HG02588 (cell line): Measurements from ENCODE around the gene ALDH9A1.
"Not testable (repeated sequence)": the region's sequence is repeated elsewhere in the genome, so short reads cannot be mapped to it uniquely, and the experiment has no call there.

Experiments
- ATAC-seq: cut with Tn5 transposase; IDR thresholded peaks from one replicate; pipeline ENCODE4 v1.9.1; 2021; ENCODE audit warnings: mild to moderate bottlenecking, moderate library complexity; ENCODE audit not compliant: unreplicated experiment

The ALDH9A1 gene

DNA sequence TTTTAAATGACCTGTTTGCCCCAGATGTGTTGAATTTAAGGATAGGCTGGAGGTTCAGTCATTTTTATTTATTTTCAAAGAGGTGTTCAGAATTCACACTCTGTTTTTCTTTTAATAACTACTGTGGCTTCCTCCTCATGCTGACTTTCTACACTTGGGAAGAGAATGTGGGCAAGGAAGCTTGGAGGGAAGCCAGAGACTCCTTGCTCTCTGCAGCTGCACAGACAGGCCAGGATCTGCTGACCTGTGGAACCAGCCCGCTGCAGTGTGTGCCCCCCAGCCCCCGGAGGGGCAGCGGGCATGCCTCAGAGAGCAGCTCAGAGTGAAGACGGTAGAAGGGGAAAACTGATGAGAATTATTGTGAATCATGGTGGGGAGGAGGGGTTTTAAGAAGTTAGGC lies 50.4 kb downstream of the ALDH9A1 start:
- ATAC-seq, result no peak

DNA sequence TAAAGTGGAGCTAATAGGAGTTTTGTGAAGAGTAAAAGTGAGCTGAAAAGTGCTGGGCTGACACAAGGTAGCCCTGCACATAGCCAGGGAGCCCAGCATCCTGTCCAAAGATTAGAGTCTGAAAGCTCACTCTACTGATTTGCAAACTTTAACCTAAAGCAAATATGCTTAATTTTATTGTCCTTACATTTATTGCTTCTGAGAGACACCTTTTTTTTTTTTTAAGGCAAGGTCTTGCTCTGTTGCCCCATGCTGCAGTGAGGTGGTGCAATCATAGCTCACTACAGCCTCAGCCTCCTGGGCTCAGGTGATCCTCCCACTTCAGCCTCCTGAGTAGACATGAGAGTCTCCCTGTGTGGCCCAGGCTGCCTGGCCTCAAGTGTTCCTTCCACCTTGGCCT lies 50.8 kb downstream of the ALDH9A1 start:
- no peak for ATAC-seq

DNA sequence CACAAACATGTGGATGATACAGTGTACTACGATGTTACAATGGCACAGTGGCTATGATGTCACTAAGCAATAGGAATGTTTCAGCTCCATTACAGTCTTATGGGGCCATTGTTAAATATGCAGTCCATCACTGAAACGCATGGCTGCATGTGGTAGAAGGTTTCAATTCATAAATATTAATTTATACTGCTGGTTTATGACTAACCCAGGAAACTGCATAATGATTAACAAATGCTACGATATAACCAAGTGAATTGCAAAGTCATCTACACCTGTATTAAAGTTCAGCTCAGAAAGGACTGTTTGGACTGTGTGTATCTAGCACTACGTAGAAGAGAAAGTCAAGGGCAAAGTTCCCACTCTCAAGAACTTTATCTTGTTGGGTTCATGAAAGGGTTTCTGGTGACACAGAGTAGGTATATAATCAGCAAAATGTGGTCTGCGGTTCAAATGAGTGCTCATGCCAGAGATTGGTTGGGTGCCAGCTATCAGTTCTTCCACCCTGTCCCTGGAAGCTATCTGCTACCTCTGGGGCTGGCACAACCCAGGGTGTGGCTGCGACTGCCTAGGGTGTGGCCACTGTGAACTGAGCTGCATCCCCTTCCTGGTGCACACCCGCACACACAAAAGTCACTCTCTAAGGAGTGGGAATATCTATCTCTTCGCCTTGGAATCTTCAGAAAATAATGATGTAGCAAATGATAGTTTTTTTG lies 52.6 kb downstream of the ALDH9A1 start:
- no peak for ATAC-seq

DNA sequence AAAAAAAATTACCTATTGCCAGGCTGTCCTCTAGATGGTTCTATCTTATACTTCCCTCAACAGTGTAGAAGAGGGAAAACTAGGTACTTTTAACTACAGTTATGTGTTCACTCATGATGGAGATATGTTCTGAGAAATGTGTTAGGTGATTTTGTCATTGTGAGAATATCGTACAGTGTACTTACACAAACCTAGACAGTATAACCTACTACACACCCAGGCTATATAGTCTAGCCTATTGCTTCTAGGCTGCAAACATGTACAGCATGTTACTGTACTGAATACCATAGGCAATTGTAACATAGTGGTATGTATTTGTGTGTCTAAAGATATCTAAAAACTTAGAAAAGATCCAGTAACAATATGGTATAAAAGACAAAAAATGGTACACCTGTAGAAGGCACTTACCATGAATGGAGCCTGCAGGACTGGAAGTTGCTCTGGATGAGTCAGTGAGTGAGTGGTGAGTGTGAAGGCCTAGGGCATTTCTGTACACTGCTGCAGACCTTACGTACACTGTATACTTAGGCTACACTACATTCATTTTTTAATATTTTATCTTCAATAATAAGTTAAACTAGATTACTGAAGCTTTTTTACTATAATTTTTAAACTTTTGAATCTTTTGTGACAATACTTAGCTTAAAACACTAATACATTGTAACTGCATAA lies 54.2 kb downstream of the ALDH9A1 start:
- ATAC-seq, result no peak

DNA sequence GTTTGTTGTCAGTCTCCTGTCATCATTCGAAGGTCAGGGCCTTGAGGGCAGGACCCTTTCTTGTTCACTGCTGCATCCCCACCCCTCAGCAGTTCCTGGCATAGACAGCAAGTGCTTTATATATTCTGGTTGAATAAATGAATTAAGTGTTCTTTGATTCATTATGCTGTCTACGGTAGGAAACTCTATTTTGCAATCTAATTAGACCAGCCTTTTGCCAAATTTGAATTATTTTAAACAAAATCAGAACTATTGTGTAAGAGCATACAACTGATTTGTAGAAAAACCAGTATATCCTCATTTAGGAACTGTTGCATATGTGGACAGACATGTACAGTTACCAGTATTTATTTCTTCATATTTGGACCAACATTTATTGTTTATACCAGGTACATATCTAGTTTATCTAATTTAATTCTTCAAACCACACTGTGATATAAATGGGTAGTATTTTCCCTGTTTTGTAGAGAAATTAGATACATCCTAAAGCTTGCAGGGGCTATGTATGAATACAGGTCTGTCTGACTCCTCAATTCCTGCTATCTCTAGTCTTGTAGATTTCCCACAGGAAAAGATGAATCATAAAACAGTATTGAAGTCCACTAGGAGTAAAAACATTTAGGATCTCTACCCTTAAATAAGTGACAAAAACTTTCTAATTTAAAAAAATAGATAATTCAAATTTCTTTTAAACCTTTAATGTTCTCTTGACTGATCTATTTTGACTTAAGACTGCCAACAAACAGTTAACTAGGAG lies 57.0 kb downstream of the ALDH9A1 start:
- ATAC-seq, result no peak

DNA sequence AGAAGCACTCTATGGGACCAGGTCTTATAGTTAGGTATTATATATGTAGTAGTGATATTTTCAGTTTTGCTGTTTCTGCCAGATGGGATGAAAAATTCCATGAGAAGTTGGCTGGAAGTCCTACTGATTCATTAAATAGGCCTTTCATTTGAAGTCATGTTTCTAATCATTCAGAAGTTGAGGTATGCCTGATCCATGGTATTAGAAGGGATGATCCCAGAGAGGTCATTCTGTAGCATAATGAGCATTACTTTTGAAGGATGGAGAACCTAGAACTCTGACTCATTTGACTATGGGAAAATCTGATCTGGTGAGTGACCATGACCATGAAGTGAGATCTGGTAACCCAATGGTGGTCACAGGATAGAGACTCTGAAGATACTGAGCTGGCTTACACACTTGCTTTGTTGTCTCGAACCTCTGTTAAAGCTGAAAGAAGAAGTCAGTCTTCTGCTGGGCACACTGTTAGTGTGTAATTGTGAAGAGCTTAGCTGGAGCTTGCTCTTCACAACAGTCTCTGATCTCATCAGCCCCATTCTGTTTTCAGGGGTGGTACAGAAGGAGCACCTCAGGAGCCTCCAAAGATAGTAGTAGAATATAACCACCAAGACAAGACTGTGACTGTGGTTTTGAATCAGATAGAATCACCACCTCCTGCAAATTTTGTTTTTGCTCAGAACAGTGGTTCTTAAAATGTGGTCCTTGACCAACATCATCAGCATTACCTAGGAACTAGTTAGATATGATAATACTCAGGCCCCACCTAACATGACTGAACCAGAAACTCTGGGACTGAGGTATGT lies 58.3 kb downstream of the ALDH9A1 start:
- no peak for ATAC-seq

DNA sequence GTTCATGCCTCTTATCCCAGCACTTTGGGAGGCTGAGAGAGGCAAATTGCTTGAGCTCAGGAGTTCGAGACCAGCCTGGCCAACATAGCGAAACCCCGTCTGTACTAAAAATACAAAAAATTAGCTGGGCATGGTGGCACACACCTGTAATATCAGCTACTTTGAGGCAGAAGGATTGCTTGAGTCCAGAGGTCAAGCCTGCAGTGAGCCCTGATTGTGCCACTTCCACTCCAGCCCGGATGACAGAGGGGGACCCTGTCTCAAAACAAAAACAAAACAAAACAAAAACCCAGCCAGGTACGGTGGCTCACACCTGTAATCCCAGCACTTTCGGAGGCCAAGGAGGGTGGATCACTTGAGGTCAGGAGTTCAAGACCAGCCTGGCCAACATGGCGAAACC lies 60.2 kb downstream of the ALDH9A1 start:
- ATAC-seq, result not testable (repeated sequence)

DNA sequence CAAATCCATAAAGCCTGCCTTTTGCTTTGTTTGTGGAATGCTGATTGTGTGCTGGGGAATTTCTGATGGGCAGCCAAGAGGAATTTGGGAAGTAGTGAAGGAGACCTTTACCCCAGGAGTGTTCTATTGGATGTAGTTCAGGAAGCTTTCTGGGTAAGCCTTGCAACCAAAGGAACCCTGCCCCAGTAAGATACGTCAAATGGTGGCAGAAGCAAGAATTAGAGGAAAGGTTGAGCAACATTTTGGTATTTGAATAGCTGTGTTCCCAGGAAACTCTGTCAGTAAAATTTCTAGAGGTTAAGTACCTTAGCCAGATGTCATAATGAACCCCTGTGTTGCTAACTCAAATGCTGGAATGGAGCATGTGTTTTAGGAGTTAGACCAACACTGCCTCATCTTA lies 60.9 kb downstream of the ALDH9A1 start:
- ATAC-seq, result no peak

DNA sequence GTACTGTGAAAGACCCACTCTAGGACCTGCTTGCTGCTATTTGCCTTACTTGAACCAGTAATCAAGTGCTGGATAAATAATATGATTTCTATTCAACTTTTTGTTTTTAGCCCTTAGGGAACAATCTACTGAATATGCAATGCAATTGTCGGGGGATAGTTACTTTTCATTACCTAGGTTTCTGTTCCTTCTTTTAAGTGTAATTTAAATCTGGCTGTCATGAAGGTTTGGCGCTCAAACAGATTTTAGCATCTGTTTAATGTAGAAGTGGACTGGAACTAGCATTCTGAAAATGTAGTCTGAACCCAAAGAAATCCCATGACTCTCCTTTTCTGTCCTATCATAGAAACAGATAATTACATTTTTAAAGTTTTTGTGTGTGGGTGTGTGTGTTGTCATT lies 62.5 kb downstream of the ALDH9A1 start:
- ATAC-seq, result no peak

DNA sequence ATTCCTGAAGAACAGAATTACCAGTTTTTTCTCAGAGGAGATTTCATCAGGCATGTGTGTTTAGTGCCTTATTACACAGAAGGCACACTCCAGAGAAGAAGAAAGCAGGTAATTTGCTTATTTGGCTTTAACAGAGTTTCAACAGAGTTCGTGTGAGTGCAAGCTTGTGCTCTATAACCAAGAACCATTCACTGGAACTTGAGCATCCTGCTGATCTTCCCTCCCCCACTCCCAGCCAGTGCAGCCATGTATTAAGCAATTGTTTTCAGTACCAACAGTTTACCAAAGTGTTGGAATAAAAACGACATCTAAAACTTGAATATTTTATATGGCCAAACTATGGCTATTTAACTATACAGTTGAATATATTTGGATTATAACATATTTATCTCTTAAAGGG lies 63.0 kb downstream of the ALDH9A1 start:
- ATAC-seq, result no peak

DNA sequence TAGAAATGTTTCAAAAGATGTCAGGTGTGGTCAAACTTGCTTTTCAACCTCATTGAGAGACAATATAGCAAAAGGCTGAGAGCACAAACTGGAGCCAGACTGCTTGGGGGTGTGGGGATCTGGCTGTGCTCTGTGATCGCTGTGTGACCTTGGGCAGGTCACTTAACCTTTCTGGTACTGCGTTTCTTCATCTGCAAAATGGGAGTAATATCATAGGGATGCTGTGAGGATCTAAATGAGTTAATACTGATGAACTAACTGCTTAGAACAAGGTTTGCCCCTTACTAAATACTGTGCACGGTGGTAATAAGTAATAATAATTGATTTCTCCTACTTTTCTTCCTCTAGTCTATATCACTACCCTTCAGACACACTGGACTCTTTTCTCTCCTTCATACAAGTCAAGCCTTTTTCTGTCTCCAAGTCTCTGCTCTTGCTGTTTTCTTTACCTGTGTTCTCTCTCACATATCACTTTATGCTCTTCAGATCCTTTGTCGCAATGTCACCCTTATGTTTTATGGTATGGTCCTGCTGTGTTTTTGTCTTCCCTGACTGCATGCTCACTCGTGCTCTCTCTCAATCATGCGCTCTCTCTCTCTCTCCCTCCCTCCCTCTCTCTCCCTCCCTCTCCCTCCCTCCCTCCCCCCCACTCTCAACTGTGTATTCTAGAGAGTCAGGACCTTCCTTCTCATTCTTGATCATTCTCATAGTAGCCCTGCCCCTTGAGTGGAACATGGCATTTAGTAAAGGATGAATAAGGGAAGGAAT lies 64.0 kb downstream of the ALDH9A1 start:
- ATAC-seq, result no peak

DNA sequence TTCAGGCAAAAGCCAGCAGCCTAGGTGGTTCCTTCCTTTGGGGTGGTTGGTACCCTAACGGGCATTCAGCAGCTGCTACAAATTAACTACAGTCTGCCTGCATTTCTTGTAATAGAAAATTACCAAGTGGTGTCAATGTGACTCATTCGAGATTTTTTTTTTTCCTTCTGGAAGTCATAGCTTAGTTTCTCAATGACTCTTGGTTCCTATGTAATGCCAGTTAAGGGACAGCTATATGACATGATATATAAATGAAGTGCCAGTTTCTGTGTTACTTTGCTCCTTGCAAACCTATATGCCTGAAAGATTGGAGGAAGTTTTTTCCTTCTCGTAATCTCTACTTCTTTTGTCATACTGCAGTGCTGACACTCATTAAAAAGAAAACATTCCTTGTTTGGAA lies 64.7 kb downstream of the ALDH9A1 start:
- ATAC-seq, result no peak

DNA sequence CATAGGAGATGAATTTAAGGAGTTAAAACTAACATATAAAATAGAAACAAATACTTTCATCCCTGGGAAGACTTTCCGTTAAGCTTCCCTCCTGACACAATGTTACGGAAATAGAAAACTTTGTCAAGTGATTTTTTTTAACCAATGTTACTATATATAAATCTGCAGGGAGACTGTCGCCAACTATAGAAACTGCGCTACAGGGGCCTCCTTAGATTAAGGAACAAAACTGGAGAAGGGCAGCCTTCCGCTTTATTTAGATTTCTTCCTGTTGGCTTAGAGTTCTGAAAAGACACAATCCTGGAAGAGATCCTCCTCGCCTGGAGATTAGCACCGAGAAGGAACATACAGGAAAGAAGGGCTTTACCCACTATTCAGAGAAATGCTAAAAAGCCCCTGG lies 65.9 kb downstream of the ALDH9A1 start:
- ATAC-seq, result no peak

DNA sequence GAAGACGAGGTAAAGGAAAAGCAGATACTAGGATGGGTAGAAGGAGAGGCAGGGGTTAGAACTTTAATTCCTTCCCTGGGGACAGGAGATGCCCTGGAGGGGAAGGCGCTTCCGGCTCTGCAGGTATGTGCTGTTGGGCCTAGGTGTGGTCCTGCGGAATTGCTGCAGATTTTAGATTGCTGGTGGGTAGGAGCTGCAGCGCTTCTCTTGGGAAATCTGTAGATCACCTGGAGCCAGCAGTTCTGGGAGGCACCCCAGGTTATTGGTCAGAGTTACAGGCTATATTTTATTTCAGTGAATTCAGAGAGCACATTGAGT lies 66.3 kb downstream of the ALDH9A1 start:
- no peak for ATAC-seq

DNA sequence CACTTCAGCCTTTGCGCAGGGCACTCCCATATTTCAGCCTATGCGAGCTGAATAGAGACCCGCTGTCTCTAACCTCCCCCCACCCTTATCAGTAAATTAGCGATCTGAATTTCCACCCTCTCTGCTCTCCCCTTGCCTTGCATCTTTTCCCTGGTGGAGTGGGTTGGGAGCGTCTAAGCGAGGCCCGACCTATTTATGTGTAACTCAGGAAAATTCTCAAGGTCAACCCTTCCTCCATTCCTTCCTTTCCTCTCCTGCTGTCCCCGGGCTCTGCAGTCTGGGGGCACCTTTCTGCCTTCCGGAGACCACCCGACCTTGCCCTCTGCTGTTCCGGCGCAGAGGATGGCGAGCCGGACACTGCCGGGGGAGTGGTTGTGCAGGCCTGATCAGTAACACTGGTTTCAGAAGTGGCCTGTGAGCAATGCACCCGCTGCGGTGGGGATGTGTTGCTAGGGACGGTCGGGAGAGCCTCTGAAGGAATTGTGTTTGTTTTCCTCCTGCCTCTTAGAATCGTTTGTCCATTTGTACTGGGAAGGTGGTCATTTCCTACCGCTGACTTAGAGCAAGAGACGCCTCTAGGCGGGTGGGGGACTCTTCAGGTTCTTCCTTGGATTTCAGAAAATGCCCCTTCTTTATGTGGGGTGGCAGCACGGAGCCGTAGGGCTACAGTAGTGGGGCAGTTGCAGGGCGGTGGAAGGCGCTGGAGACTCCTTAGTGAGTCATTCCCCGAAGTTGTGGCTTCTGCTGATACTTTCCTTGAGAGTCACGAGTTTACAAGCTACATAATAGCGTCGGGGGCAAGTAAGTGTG lies 66.8 kb downstream of the ALDH9A1 start:
- ATAC-seq, result peak; percentile 32

DNA sequence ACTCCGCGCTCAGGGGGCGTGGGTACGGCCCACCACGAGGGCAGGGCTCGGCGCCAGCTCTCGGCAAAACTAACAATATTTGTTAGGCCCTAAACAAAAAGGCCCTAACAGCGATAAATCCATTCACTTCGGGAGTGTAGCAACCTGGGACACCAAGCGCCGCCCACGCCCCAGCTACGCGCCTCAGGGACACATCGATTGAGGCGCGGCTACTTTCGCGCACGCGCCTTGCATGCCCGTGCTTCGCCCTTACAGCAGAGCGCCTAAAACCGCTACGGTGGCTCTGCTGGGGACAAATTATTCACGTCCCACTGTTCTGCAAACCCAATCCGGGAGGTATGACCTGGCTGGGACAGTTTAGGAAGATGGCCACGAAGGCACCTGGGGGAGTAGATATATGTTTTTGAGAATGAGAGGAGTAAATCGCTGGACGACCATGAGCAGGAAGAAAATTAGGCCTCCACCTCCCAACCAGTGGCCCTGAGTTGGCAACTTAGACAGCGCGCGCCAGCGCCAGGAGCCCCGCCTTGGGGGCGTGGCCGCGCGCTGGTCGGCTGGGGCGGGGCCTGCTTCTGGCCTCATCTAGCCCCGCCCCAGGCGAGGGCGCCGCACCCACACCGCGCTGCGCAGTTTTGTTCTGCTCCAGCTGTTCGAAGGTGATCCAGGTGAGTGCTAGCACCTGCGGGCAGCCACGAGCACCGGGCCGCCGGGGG lies 67.6 kb downstream of the ALDH9A1 start, which contains the start of gene MGST3:
MGST3 (plus strand) TSS at position 606 of the 713 bp plus-strand sequence. CDS start 18,614 bp downstream, outside the sequence.
- ATAC-seq, result peak; percentile 85

DNA sequence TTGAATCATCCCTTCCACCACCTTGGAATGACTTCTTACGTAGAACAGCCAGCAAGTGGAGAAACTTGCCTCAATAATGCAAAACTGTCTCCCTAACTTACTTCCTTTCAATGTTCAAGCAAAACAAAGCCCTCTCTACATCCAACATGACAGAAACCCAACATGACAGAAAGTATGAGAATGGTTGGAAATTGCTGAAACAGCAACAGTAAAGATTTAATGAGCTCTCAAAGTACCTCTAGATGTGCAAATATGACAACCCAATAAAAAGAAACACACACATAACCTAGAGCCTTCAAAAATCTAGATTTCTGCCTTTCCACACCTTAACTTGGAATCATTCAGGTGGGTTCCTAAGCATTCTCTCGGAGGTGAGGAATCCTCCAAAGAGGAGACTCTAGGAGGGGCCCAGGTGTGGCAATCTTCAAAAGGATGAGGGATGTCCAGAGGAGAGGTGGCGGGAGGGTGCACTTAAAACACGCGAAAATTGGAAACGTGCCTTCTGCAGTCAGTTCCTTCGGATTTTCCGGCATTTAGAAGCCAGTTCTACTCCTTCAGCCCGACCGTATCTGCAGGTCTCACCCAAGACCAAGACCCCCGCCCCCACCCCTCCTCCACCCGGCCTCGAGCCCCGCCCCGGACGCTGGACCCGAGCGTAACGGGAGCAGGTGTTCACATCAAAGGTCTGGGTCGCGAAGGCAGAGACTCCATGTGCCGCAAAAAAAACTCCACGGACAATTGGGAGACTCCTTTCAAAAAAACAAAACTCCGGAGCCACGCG lies 68.3 kb downstream of the ALDH9A1 start:
- ATAC-seq, result peak; percentile 0

DNA sequence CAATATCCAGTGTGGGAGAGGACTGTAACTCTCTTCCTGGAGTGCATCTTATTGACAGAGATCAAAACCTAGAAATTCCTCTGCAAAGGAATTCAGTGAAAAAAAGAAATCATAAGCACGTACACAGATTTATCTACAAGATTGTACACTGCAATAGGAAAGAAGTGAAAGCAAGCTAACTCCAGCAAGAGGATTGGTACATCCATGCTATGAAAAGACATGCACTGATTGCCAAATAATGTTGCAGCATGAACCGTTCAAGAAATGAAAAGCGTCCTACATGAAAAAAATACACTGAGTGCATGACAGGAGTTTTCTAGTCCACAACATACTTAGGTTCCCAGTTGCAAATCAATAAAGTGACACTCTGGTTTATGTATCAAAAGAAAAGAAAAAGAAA lies 69.2 kb downstream of the ALDH9A1 start:
- no peak for ATAC-seq
